22Rv1 (cell line): ENCODE data around the gene SLC39A1.

Experiments
- H3K27ac ChIP-seq: fragments of 450-650 bp; 2 replicates; pipeline ENCODE4 v1.5.1; 2017
- ZFX ChIP-seq: fragments of 450-650 bp; IDR thresholded peaks from 2 replicates; pipeline ENCODE4 v1.6.1; 2017; ENCODE audit warnings: antibody characterized with exemption, borderline replicate concordance
- TF ChIP-seq, protein P1 (sequence below): fragments of 450-650 bp; IDR thresholded peaks from 2 replicates; pipeline ENCODE4 v1.5.1; 2017; ENCODE audit warnings: mild to moderate bottlenecking

SLC39A1 gene

DNA sequence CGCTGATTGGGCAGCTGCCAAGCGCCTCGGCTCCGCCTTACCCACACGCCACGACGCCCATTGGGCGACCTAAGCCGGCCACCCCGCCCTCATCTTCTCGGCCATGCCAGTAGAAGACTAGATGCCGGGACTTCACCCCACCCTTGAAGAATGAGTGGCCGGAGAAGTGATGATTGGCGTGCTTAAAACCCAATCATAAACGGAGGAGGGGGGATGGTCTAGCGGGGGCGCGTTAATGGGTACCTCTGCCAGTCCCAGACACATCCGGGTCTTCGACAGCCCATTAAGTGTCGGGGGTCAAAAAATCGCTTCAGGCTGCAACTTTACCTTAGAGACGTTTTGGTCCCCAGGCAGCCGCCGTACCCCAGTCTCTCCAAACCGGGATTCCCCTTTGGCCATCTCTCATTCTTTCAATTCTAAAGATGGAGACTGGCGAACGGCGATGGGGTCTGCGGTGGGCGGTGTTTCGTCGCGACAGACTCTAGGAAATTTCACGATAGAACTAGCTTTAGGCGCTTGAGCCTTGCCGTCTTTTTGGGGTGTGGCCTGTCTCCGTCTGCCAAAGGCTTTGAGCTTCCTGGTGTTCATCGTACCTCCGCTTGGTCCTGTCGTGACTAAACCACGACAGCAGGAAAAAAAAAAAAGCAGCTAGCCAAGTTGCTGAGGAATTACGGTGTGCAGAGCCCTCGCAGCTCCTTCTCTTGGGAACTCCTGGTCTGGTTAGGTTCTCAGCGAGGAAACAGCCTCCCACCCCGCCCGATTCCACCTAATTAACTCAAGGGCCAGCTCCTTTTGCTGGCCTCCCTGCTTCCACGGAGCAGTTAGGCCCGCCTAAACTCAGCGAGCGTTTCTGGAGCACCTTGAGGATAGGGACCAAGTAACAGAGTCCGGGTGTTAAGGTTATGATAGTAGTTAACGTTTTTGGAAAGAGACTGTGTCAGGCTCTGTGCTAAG, 40.1 kb downstream of the SLC39A1 start, which contains the start of gene GATAD2B:
Gene GATAD2B (minus strand): TSS at position 1 of the 954 bp plus-strand sequence. CDS start 94,625 bp downstream, outside the sequence.
- peak within 1 kb of the TSS; percentile 90 for H3K27ac ChIP-seq
- TF ChIP-seq, protein P1, sequence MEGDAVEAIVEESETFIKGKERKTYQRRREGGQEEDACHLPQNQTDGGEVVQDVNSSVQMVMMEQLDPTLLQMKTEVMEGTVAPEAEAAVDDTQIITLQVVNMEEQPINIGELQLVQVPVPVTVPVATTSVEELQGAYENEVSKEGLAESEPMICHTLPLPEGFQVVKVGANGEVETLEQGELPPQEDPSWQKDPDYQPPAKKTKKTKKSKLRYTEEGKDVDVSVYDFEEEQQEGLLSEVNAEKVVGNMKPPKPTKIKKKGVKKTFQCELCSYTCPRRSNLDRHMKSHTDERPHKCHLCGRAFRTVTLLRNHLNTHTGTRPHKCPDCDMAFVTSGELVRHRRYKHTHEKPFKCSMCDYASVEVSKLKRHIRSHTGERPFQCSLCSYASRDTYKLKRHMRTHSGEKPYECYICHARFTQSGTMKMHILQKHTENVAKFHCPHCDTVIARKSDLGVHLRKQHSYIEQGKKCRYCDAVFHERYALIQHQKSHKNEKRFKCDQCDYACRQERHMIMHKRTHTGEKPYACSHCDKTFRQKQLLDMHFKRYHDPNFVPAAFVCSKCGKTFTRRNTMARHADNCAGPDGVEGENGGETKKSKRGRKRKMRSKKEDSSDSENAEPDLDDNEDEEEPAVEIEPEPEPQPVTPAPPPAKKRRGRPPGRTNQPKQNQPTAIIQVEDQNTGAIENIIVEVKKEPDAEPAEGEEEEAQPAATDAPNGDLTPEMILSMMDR, result no peak
- TF ChIP-seq ZFX, result no peak

- TF ChIP-seq, protein P1, result peak; percentile 55
- no peak for TF ChIP-seq ZFX
- peak overlapping the region; percentile 90 for H3K27ac ChIP-seq
These were observed 41.0 kb downstream of the SLC39A1 start for GRCh38 chr1:153922076-153922971.

DNA sequence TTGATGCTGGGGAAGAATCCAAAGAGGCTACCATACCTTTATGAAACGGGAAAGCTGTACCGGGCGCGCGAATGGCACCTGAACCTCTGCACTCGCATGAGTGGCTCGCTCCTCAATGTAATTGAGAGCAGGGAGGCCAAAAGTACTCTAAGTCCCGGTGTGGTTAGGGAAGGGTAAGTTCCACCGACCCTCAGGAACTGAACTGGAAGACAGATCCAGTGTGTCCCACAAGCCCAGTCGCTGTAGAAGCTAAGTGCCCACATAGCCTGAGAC, 41.6 kb downstream of the SLC39A1 start:
- TF ChIP-seq ZFX, result no peak
- TF ChIP-seq, protein P1, result no peak
- peak overlapping the region; percentile 90 for H3K27ac ChIP-seq

GRCh38 chr1:153921080-153921802, 42.1 kb downstream of the SLC39A1 start:
- peak overlapping the region; percentile 90; the same call in 1 of the 2 replicates for H3K27ac ChIP-seq
- TF ChIP-seq, protein P1, result no peak
- TF ChIP-seq ZFX, result no peak

DNA sequence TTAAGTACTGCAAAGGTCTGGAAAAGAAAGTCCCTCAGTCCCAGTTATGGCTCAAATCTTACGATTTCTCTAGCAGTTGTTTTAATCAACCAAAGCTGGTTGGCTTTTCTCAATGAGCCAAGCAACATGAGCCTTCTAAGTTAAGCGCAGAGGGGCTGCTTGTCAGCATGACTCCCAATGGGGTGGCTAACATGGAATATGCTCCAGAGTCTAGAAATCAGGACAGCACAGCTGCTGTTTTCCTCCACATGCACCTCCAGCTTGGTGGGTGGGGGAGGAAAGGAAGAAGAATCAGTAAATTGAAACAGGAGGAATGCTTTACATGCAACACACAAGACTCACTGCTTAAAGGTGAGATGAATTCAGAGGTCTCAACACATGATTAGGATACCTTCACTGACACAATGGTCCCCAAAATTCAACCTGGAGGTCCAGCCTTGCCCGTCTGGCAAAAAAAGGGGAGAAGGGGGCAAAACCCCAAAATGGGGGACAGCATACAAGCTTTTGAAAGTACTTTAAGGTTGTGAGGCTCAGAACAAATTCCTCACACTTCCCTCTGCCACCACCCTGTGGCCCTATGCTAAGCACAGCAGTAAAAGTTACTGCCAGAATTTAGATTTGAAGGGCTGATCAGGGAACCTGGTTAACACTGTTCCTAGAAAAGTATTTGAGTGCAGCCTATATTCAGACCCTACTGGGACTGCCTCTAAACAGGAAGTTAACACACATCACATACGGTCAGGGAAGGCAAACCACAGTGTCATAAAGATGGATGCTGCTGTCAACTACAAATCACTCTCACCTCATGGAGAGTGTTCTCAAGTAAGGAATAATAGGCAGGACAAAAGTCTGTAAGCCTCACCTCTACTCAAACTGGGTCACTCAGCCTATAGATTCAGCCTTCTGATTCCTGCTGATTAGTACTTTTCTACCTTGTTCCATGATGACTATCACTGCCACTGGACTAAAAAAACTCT, 43.2 kb downstream of the SLC39A1 start:
- TF ChIP-seq, protein P1, result no peak
- TF ChIP-seq ZFX, result no peak
- peak overlapping the region; percentile 90; the same call in 1 of the 2 replicates for H3K27ac ChIP-seq

GRCh38 chr1:153916297-153916696, 47.0 kb downstream of the SLC39A1 start:
- TF ChIP-seq ZFX, result no peak
- TF ChIP-seq, protein P1, result no peak
- H3K27ac ChIP-seq, result no peak overlapping the region
